ACC112 (cell line): ENCODE data around the gene CROCC2.

Source experiments
- H2AFZ ChIP-seq: fragments of 200-600 bp; sonication (generic); one replicate; pipeline ENCODE4 v1.6.0; 2017; ENCODE audit warnings: antibody characterized with exemption, low read length; ENCODE audit not compliant: unreplicated experiment
- H3K27ac ChIP-seq: fragments of 200-600 bp; sonication (generic); 2 replicates; pipeline ENCODE4 v1.5.1; 2014; ENCODE audit warnings: low read depth, mild to moderate bottlenecking, antibody characterized with exemption, low read length, moderate library complexity
- H3K27me3 ChIP-seq: fragments of 200-600 bp; sonication (generic); 2 replicates; pipeline ENCODE4 v1.6.1; 2014; ENCODE audit warnings: mild to moderate bottlenecking, antibody characterized with exemption, low read length, moderate library complexity, mixed read lengths; ENCODE audit not compliant: insufficient read depth
- H3K36me3 ChIP-seq: fragments of 200-600 bp; sonication (generic); 2 replicates; pipeline ENCODE4 v1.6.1; 2016; ENCODE audit warnings: mild to moderate bottlenecking, antibody characterized with exemption, low read length, moderate library complexity, mixed read lengths; ENCODE audit not compliant: insufficient read depth
- H3K4me1 ChIP-seq: fragments of 200-600 bp; sonication (generic); one replicate; pipeline ENCODE4 v1.6.1; 2016; ENCODE audit warnings: low read length, mixed read lengths; ENCODE audit not compliant: insufficient read depth, unreplicated experiment, control insufficient read depth
- H3K4me3 ChIP-seq: fragments of 200-600 bp; sonication (generic); 2 replicates; pipeline ENCODE4 v1.5.1; 2014; ENCODE audit warnings: mild to moderate bottlenecking, low read depth, low read length
- H3K79me2 ChIP-seq: fragments of 200-600 bp; sonication (generic); one replicate; pipeline ENCODE4 v1.6.0; 2016; ENCODE audit warnings: low read length; ENCODE audit not compliant: control insufficient read depth, unreplicated experiment, insufficient read depth

Gene CROCC2

DNA sequence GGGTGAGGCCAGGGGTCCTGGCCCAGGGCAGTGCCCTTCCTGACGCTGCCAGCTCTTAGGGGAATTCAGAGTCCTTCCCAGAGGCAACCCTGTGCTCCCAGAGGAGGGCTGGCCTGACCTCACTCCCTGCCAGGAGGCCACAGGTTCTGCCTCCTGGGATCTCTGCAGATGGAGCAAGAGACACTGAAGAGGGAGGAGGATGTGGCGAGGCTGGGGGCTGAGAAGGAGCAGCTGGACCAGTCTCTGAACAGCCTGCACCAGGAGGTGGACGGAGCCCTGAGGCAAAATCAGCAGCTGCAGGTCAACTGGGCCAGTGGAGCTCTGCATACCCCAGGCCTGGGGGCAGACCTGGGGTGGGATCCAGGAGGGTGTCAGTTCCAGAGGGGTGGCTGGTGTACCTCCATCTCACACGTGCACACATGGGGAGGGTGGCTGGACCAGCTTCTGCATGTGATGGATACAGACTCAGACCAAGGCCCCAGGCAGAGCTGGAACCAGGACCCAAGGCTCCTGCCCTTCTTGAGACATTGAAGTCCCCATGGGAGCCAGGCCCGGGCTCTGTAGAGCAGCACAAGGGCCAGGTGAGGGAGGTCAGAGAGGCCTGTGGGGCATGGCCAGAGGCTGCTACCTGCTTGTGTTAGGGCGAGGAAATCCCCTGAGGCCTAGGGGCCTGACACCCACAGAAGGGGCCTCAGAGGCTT, 82.6 kb downstream of the CROCC2 start:
- Histone ChIP-seq H3K27ac (no peak overlapping the region), H3K27me3 (no peaks in the 10 kb centered on the region), H2AFZ (no peak overlapping the region), H3K36me3 (peaks cover 8% of the 10 kb centered on the region; the same call in 1 of the 2 replicates), H3K4me3 (no peak overlapping the region), H3K79me2 (no peaks in the 10 kb centered on the region), H3K4me1 (peaks cover 26% of the 10 kb centered on the region)

DNA sequence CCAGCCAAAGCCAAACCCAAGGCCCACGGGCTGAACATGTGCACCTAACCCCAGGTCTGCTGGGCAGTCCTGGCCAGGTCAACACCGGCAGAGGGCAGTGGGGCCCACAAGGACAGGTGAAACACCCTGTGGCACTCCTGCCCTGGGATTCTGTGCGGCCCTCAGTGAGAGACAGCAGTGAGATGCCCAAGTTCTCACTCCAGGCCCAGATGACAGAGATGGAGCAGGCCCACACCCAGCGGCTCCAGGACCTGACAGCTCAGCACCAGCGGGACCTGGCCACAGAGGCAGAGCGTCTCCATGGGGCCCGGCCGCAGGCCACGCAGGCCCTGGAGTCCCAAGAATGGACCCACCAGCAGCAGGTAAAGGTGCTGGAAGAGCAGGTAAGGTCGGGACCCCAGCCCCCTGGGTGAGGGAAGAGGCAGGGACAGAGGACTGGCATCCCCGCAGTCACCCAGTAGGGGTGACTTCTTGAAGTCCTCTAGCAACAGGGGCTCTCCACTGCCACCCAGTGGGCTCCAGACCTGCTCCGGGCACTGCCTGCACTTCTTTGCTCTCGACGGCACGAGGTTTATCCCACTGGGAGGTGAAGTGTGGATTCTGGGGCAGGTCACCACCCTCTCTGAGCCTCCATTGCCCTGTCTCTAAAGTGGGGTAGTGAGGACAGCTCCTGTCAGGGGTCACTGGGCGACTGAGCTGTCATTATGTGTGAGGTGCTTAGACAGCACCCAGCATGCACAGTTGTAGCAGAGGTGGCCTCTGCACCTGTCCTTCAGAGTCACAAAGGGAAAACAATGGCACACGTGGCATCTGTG, 83.5 kb downstream of the CROCC2 start:
- Histone ChIP-seq H3K4me1 (peaks cover 26% of the 10 kb centered on the region), H3K27me3 (no peaks in the 10 kb centered on the region), H3K79me2 (no peaks in the 10 kb centered on the region), H3K27ac (no peak overlapping the region), H2AFZ (no peak overlapping the region), H3K4me3 (no peak overlapping the region), H3K36me3 (peaks cover 8% of the 10 kb centered on the region; the same call in 1 of the 2 replicates)

DNA sequence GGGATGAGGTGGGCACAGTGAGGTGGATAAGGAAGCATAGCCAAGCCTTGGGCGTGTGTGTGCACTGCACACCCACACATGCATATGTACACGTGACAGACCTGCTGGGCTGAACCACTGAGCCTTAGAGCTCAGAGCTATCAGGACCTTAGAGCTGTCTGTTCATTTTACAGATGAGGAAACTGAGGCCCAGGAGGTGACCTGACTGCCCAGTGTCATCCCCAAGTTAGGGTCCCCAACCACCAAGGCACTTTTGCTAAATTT, 84.1 kb downstream of the CROCC2 start:
- no peak overlapping the region for H3K27ac ChIP-seq
- no peak overlapping the region for H2AFZ ChIP-seq
- H3K4me3 ChIP-seq = no peak overlapping the region
- H3K27me3 ChIP-seq = no peaks in the 10 kb centered on the region
- H3K79me2 ChIP-seq = no peaks in the 10 kb centered on the region
- peaks cover 8% of the 10 kb centered on the region; the same call in 1 of the 2 replicates for H3K36me3 ChIP-seq
- H3K4me1 ChIP-seq = peaks cover 26% of the 10 kb centered on the region

DNA sequence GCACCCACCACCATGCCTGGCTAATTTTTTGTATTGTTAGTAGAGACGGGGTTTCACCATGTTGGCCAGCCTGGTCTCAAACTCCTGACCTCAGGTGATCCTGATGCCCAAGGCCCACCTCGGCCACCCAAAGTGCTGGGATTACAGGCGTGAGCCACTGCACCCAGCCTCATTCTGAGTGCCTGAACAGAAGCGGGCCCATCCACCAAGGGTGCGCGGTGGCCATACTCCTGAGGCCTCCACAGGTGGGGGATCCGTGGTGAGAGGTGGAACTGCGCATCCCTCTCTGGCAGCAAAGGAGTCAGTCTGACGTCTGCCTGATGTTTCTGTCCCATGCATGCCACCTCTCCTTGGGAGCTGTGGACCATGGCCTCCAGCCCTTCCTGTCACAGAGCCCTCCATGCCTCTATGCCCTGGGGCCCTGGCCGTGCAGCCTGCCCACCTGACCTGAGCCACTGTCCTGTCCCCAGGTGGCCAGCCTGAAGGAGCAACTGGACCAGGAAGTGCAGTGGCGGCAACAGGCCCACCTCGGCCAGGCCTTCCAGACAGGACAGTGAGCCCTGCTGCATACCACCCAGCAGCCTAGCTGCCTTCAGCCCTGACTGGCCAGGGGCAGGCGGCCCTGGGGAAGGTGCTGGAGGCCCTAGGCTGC, 84.7 kb downstream of the CROCC2 start:
- Histone ChIP-seq H3K79me2 (no peaks in the 10 kb centered on the region), H3K27me3 (no peaks in the 10 kb centered on the region), H3K4me3 (no peak overlapping the region), H3K4me1 (peaks cover 26% of the 10 kb centered on the region), H3K36me3 (peaks cover 8% of the 10 kb centered on the region; the same call in 1 of the 2 replicates), H2AFZ (no peak overlapping the region), H3K27ac (peak overlapping the region; percentile 34; the same call in 1 of the 2 replicates)

DNA sequence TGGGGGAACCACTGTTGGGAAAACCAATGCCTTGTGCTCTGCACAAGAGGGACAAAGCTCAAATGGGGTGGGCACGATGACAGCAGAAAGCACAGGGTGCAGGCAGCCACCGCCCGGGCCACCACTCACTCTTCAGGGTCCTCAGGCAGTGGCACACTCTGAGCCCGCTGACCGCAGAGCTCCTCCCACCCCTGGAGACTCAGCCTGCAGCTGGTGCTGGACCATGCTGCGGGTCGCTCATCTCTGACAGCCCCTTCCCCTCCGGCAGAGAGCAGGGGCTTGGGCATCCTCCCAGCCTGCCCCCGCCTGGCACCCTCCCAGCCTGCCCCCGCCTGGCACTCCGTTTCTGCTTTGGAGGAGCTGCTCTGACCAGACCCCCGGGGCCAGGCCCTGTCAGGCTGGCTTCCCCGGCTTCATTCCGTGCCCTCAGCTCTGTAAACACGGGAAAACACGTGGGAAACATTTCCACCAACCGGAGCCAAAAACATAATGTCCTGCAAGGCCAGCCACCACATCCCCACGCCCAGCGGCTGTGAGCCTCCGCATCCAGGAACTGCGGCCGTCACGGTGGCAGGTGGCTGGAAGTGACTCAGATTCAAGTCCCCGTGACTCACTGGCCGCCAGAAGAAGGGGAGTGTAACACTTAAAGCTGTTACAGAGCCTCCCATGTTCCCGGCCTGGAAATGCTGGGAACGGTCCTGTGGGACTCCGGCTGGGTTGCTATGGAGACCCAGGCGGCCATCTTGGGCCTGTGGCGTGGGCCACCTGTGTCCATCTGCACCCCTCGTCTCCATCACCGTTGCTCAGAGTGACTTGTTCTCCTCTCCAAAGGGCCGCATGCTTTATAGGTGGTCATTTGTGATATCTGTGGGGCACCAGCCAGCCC, 85.5 kb downstream of the CROCC2 start:
- Histone ChIP-seq H3K79me2 (no peaks in the 10 kb centered on the region), H3K4me1 (peaks cover 25% of the 10 kb centered on the region), H2AFZ (peak overlapping the region; percentile 44), H3K36me3 (peaks cover 8% of the 10 kb centered on the region; the same call in 1 of the 2 replicates), H3K27me3 (no peaks in the 10 kb centered on the region), H3K27ac (peak overlapping the region; percentile 47; the same call in 1 of the 2 replicates), H3K4me3 (no peak overlapping the region)

GRCh38 chr2:240992572-240993291, 86.6 kb downstream of the CROCC2 start:
- peaks cover 8% of the 10 kb centered on the region; the same call in 1 of the 2 replicates for H3K36me3 ChIP-seq
- H3K27ac ChIP-seq = peak overlapping the region; percentile 47; the same call in 1 of the 2 replicates
- H3K4me3 ChIP-seq = no peak overlapping the region
- H3K4me1 ChIP-seq = peaks cover 17% of the 10 kb centered on the region
- H2AFZ ChIP-seq = no peak overlapping the region
- no peaks in the 10 kb centered on the region for H3K79me2 ChIP-seq
- no peaks in the 10 kb centered on the region for H3K27me3 ChIP-seq

DNA sequence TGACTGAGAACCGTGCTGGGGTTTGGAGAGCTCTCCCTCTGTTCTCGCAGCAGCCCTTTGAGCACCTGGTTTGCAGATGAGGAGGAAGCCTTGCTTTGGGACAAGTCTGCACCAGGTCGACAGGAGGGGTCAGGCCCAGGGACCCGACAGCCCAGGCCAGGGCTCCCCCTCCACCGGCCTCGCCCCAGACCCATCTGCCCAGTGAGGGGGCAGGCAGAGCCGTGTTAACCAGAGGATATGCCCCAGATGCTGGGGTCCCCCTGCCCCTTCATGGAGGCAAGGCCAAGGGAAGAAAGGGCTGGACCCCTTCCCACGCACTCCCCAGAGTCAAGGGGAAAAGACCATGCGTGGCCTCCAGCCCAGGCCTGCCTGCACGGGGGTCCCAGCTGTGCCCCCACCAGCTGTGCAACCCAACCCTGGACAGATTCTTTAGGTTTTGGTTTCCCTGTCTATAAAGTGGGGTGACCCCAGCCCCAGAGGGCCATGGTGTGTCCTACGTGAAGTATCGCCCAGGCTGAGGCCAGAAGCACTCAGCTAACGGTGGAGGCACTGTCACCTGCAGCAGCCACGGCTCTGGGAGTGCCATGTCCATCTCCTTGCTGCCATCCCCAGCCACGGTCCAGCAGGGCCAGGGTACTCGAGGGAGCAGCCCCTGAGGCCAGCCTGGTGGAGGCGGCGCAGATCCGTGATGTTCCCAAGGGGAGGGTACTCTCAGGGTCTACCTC, 87.5 kb downstream of the CROCC2 start:
- H3K27me3 ChIP-seq = no peaks in the 10 kb centered on the region

DNA sequence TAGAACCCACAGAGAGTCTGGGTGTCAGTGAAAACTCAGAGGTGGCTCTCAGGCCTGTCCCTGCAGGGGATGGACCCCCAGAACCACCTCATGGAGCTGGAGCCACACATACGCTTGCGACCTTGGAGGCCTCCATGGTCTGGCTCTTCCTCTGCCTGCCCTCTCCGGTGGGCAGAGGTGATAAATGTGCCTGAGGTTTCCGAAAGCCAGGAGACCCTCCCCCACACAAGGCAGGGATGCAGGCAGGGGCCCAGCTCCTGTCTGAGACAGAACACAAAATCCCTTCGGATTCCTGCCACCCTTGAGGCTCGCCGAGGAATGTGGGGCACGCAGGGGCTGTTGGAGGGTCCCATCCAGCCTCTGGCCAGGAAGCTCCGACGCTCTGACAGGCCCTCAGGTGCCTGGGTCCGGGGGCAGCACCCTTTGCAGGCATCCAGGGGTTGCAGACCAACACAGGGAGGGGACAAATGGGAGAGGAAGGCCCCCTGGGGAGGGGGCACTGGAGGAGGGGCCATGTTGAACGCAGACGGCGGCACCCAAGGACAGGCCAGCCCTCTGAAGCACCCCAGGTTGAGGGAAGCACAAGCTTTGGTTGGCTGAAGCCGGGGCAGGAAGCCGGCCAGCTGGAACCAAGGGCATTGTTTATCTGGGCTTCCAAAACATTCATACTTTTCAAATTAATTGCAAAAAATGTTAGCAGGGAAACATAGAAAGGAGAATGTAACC, 88.2 kb downstream of the CROCC2 start:
- H3K4me3 ChIP-seq = no peak overlapping the region
- H3K27me3 ChIP-seq = no peaks in the 10 kb centered on the region
- no peak overlapping the region for H2AFZ ChIP-seq
- H3K27ac ChIP-seq = no peak overlapping the region
- peaks cover 21% of the 10 kb centered on the region for H3K4me1 ChIP-seq
- H3K79me2 ChIP-seq = no peaks in the 10 kb centered on the region
- no peaks in the 10 kb centered on the region for H3K36me3 ChIP-seq

More for the DNA sequence above, 87.5 kb downstream of the CROCC2 start:
- H3K4me1 ChIP-seq = peaks cover 21% of the 10 kb centered on the region
- peaks cover 1% of the 10 kb centered on the region; the same call in 1 of the 2 replicates for H3K36me3 ChIP-seq
- H3K4me3 ChIP-seq = no peak overlapping the region
- no peak overlapping the region for H3K27ac ChIP-seq
- H3K79me2 ChIP-seq = no peaks in the 10 kb centered on the region
- no peak overlapping the region for H2AFZ ChIP-seq
